GM12872 (cell line): Measurements from ENCODE around the gene CCDC77.

Experiments
- CTCF ChIP-seq: IDR thresholded peaks from 3 replicates; pipeline ENCODE4 v1.5.1; 2011; ENCODE audit warnings: low read depth, mild to moderate bottlenecking, low read length, moderate library complexity; ENCODE audit not compliant: insufficient read depth

The CCDC77 gene

GRCh38 chr12:464484-465267, 63.2 kb downstream of the CCDC77 start:
- TF ChIP-seq CTCF, result no peak

- no peak for TF ChIP-seq CTCF
Observed at GRCh38 chr12:466039-466438, 64.6 kb downstream of the CCDC77 start.

DNA sequence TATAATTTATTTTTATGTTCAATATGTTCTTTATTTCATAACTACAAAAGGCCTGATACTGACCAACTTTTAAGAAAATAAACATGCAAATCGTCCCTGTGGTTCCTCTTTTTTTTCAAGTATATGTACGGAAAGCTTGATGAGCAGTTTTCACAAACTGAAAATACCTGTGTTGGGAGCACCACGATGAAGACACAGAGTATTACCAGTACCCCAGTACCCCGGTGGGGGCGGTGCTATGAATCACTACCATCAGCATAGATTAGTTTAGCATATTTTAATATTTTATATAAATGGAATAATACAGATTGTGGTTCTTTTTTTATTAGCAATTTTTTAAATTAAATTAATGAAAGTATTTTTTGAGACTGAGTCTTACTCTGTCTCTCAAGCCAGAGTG, 65.3 kb downstream of the CCDC77 start:
- no peak for TF ChIP-seq CTCF

DNA sequence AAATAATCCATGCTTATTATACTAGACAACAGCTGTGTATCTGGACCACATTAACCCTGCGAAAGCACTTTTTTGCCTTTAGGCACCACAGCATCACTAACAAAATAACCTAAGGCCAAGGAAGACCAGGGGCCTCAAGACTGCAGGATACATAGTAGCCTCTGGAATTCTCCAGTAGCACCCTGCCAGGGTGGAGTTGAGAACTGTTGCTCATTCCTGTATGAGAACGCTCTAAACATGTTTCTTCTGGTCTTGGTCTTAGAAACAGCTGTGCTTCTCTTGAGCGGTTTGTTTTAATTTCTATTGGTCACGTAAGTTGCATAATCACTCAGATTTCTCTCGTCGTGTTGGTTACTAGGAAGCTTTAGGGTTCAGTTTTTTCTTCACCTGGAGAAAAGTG, 66.1 kb downstream of the CCDC77 start:
- no peak for TF ChIP-seq CTCF

- TF ChIP-seq CTCF, result no peak
Observed at GRCh38 chr12:468671-469389, 67.4 kb downstream of the CCDC77 start.

DNA sequence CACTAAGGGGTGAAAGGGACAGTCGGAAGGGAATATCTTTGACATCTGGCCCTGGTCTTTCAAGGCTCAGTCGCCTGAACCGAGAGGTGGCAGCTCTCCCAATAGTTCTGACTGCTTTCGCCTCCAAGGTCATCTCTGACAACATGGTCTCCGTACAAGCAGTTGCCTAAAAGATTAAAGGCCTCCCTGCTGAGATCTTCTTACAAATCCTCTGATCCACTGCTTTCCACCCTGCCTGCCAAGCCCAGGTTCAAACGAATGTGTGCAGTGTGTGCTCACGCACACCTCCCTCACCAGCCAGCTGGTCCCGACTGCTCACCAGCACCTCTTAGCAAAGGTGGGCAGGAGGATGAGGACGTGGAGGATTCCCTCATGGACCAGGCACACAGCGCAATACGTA, 68.7 kb downstream of the CCDC77 start:
- no peak for TF ChIP-seq CTCF

DNA sequence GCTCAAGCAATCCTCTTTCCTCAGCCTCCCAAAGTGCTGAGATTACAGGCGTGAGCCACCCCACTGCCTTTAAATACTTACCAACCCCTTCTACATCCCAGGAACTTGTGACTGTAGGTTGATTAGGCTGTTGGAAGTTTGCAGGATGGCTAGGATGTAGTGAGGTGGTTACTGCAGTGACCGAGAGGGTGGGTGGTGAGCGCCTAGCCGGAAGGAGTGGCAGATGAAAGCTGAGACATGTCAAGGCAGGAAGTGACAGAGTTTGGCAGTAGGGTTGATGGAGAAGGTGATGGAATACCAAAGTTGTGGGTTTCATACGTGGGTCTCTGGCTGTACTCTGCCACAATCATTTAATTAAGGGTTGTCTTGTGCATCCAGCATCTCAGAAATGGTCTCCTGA, 71.8 kb downstream of the CCDC77 start:
- TF ChIP-seq CTCF, result no peak
